ENCODE measurements around the gene MAGI2.

DNA sequence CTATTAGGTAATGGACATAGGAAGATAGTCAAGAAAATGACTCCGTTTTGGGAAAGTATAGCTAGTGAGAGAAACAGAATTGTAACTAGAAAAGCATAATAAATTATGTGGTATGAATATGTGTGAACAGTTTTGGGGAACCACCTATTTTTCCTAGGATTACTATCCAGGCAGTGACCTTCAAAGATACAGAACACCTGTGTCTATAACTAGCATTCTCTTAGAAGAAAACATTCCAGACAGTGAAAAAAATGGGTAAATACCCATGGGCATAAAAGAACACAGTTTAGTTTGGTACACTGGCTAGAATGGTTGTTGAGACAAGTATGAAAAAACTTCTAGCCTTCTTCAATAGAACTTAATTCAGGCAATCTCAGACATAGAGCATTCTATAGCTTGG, 690.8 kb downstream of the MAGI2 start:
- TF ChIP-seq CTCF (IDR thresholded peaks at IDR 0.05; ENCODE audit: low read depth, low read length, poor library complexity, severe bottlenecking), result no peak
- TF ChIP-seq EZH2phosphoT487 (IDR thresholded peaks at IDR 0.05; ENCODE audit: borderline replicate concordance, low read length), result no peak
